SU-DHL-6 (cell line): ENCODE data around the gene TAF6L.
"Not testable (repeated sequence)": the region's sequence is repeated elsewhere in the genome, so short reads cannot be mapped to it uniquely, and the experiment has no call there.

Source experiments
- H2AFZ ChIP-seq: fragments of 200-600 bp; sonication (generic); 2 replicates; pipeline ENCODE4 v1.6.1; 2014; ENCODE audit warnings: low read depth, mild to moderate bottlenecking, moderate library complexity, mixed read lengths, antibody characterized with exemption, low read length; ENCODE audit not compliant: severe bottlenecking
- H3F3A ChIP-seq: fragments of 200-600 bp; shearing (Covaris generic); 2 replicates; pipeline ENCODE4 v1.6.0; 2016; ENCODE audit warnings: antibody characterized with exemption, mild to moderate bottlenecking; ENCODE audit not compliant: insufficient read depth
- H3K27ac ChIP-seq: fragments of 200-600 bp; sonication (generic); 2 replicates; pipeline ENCODE4 v1.5.1; 2016; ENCODE audit warnings: low read depth, mild to moderate bottlenecking, low read length, moderate library complexity, mixed read lengths
- H3K27me3 ChIP-seq: fragments of 200-600 bp; sonication (generic), shearing (Covaris generic); 2 replicates; pipeline ENCODE4 v1.6.0; 2014; ENCODE audit warnings: mild to moderate bottlenecking, low read length
- H3K36me3 ChIP-seq: fragments of 200-600 bp; sonication (generic); 2 replicates; pipeline ENCODE4 v1.6.1; 2014; ENCODE audit warnings: mild to moderate bottlenecking, low read length, mixed read lengths
- H3K4me2 ChIP-seq: fragments of 300-600, 200-600 bp; shearing (Covaris generic), sonication (generic); 2 replicates; pipeline ENCODE4 v1.6.0; 2014; ENCODE audit warnings: low read length, low read depth, mild to moderate bottlenecking; ENCODE audit not compliant: poor library complexity, severe bottlenecking
- H3K4me3 ChIP-seq: fragments of 200-600 bp; sonication (generic); 2 replicates; pipeline ENCODE4 v1.5.1; 2014; ENCODE audit warnings: antibody characterized with exemption, low read length, mild to moderate bottlenecking, mixed read lengths; ENCODE audit not compliant: insufficient read depth, poor library complexity, severe bottlenecking
- H3K79me2 ChIP-seq: fragments of 200-600 bp; sonication (generic); 2 replicates; pipeline ENCODE4 v1.6.1; 2014; ENCODE audit warnings: mild to moderate bottlenecking, low read length, moderate library complexity; ENCODE audit not compliant: insufficient read depth
- H3K9ac ChIP-seq: fragments of 200-600 bp; sonication (generic); 2 replicates; pipeline ENCODE4 v1.7.0; 2014; ENCODE audit warnings: mild to moderate bottlenecking, low read length
- H3K9me2 ChIP-seq: fragments of 200-600 bp; sonication (generic); replicated peaks from 2 replicates; pipeline ENCODE4 v1.6.1; 2014; ENCODE audit warnings: low read length; ENCODE audit not compliant: insufficient read depth
- H3K9me3 ChIP-seq: fragments of 200-600 bp; sonication (generic); 2 replicates; pipeline ENCODE4 v1.6.1; 2014; ENCODE audit warnings: low read length, mixed read lengths; ENCODE audit not compliant: insufficient read depth
- H4K20me1 ChIP-seq: fragments of 200-600 bp; sonication (generic); 2 replicates; pipeline ENCODE4 v1.6.1; 2014; ENCODE audit warnings: low read depth, mild to moderate bottlenecking, antibody characterized with exemption, low read length, moderate library complexity, mixed read lengths
- EZH2phosphoT487 ChIP-seq: fragments of 200-600 bp; sonication (generic), shearing (Covaris generic); conservative IDR thresholded peaks from 2 replicates; pipeline ENCODE4 v1.6.1; 2018; ENCODE audit warnings: mild to moderate bottlenecking, antibody characterized with exemption, low read length, moderate library complexity, mixed read lengths
- TF ChIP-seq, protein P1 (sequence below): fragments of 200-600 bp; sonication (generic); IDR thresholded peaks from one replicate; pipeline ENCODE4 v1.5.1; 2017; ENCODE audit warnings: antibody characterized with exemption, mild to moderate bottlenecking, low read length, moderate library complexity; ENCODE audit not compliant: insufficient read depth, poor library complexity, severe bottlenecking

Gene TAF6L

DNA sequence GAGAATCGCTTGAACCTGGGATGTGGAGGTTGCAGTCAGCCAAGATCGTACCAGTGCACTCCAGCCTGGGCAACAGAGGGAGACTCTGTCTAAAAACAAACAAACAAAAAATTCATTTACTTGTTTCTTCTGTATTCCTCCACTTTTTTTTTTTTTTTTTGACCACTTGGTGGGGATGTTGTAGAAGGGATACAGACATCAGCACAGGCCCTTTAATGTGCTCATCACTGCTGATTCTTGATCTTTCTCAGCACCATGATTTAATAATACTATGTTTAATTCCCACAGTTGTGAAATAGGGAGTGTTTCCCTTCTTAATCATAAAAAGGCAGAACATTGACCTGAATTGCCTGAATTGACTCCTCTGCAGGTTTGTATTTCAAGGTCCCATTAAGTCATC, 38.4 kb upstream of the TAF6L start:
- H3K9ac ChIP-seq: no peak overlapping the region
- H4K20me1 ChIP-seq: no peaks in the 10 kb centered on the region
- peaks cover 10% of the 10 kb centered on the region; the same call in 1 of the 2 replicates for H3K36me3 ChIP-seq
- no peak overlapping the region for H3K4me2 ChIP-seq
- peaks cover 12% of the 10 kb centered on the region for H3F3A ChIP-seq
- H3K4me3 ChIP-seq: no peak overlapping the region
- no peak overlapping the region for H3K27ac ChIP-seq
- no peaks in the 10 kb centered on the region for H3K27me3 ChIP-seq
- H2AFZ ChIP-seq: no peak overlapping the region
- TF ChIP-seq, protein P1, sequence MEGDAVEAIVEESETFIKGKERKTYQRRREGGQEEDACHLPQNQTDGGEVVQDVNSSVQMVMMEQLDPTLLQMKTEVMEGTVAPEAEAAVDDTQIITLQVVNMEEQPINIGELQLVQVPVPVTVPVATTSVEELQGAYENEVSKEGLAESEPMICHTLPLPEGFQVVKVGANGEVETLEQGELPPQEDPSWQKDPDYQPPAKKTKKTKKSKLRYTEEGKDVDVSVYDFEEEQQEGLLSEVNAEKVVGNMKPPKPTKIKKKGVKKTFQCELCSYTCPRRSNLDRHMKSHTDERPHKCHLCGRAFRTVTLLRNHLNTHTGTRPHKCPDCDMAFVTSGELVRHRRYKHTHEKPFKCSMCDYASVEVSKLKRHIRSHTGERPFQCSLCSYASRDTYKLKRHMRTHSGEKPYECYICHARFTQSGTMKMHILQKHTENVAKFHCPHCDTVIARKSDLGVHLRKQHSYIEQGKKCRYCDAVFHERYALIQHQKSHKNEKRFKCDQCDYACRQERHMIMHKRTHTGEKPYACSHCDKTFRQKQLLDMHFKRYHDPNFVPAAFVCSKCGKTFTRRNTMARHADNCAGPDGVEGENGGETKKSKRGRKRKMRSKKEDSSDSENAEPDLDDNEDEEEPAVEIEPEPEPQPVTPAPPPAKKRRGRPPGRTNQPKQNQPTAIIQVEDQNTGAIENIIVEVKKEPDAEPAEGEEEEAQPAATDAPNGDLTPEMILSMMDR: no peak
- TF ChIP-seq EZH2phosphoT487: no peak
- H3K9me3 ChIP-seq: no peaks in the 10 kb centered on the region
- peaks cover 31% of the 10 kb centered on the region for H3K79me2 ChIP-seq
- no peaks in the 10 kb centered on the region for H3K9me2 ChIP-seq

DNA sequence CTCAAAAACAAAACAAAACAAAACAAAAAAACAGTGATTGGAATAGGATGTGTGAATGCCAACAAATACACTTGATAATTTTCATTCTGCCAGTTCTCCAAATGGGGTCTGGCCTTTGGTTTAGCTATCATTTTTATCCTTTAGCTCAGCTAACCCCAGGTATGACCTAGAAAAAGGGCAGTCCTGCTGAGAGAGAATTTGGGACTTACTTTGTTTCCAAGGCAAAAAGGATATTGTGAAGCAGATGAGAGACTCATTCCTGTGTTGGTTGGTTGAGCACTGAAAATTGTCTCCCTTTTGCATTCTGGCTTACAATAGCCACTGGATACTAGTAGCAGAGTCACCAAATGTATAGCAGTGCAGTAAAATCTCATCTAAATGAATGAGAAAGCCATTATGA, 34.0 kb upstream of the TAF6L start:
- no peaks in the 10 kb centered on the region for H3K9me2 ChIP-seq
- peaks cover 3% of the 10 kb centered on the region; the same call in 1 of the 2 replicates for H3F3A ChIP-seq
- H3K4me2 ChIP-seq: no peak overlapping the region
- no peaks in the 10 kb centered on the region for H4K20me1 ChIP-seq
- no peak overlapping the region for H3K27ac ChIP-seq
- H3K4me3 ChIP-seq: no peak overlapping the region
- H3K9ac ChIP-seq: no peak overlapping the region
- no peak overlapping the region for H2AFZ ChIP-seq
- 0 out of 2 replicates have a peak, but pooled peaks cover 5% of the 10 kb centered on the region for H3K79me2 ChIP-seq
- H3K27me3 ChIP-seq: no peaks in the 10 kb centered on the region
- TF ChIP-seq, protein P1: no peak
- TF ChIP-seq EZH2phosphoT487: no peak
- no peaks in the 10 kb centered on the region for H3K9me3 ChIP-seq
- peaks cover 16% of the 10 kb centered on the region for H3K36me3 ChIP-seq

DNA sequence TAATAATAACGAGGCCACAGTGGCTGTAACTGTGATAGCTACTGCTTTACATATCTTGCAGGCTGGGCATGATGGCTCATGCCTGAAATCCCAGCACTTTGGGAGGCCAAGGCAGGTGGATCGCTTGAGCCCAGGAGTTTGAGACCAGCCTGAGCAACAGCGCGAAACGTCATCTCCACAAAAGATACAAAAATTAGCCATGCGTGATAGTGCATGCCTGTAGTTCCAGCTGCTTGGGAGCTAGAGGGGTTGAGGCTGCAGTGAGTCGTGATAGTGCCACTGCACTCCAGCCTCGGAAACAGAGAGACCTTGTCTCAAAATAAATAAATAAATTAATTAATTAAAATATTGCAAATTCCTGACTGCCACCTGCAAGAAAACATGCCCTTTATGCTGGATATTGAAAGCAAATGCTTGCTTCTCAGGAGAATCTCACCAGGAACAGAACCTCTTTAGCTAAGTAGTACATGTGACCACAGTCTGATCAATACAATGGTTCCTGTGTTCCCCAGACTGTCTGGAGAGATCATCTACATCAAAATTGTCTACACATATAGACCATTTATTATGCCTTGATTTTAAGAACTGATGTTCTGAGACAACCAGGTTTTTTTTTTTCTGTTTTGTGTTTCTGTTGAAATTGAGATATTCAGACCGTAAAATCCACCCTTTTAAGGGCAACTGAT, 23.6 kb upstream of the TAF6L start:
- Histone ChIP-seq H3K27me3 (no peaks in the 10 kb centered on the region), H3K36me3 (no peaks in the 10 kb centered on the region), H3K4me3 (no peak overlapping the region), H3K9ac (no peak overlapping the region), H3K9me3 (no peaks in the 10 kb centered on the region), H3F3A (peaks cover 11% of the 10 kb centered on the region), H3K9me2 (no peaks in the 10 kb centered on the region), H3K4me2 (no peak overlapping the region), H2AFZ (no peak overlapping the region), H3K79me2 (peaks cover 9% of the 10 kb centered on the region), H3K27ac (no peak overlapping the region), H4K20me1 (no peaks in the 10 kb centered on the region)
- no peak for TF ChIP-seq EZH2phosphoT487
- TF ChIP-seq, protein P1: no peak

DNA sequence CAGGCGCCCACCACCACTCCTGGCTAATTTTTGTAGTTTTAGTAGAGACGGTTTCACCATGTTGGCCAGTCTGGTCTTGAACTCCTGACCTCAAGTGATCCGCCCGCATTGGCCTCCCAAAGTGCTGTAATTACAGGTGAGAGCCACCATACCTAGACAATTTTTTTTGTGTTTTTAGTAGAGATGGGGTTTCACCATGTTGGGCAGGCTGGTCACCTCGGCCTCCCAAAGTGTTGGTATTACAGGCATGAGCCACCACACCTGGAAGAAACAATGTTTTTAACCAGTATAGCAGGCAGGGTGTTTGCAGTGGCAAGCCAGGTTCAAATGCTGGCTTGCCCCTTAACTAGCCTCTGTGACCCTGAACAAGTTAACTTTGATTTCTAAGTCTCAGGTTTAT, 21.3 kb upstream of the TAF6L start:
- H3K79me2 ChIP-seq: peaks cover 17% of the 10 kb centered on the region
- H3K9me3 ChIP-seq, H4K20me1 ChIP-seq, H3K9ac ChIP-seq, H3K4me2 ChIP-seq, H3K36me3 ChIP-seq, H3K9me2 ChIP-seq, H3K27ac ChIP-seq, H3K4me3 ChIP-seq, H3K27me3 ChIP-seq, H2AFZ ChIP-seq: not testable (repeated sequence)
- H3F3A ChIP-seq: peaks cover 11% of the 10 kb centered on the region
